Liver (tissue), 9 donors: ENCODE results near the gene IDE. TPM values are rescaled to one million over a fixed set of nuclear protein-coding genes. Genes with fewer than 3 reads are reported as not detected.
A peak's percentile ranks its signal among the peaks of the same experiment; 100 is the strongest.

Experiments used
- DNase-seq: peaks from one replicate; pipeline ENCODE4 v3.0.0-alpha.2; 2017; ENCODE audit warnings: low spot score
- H3K27ac ChIP-seq, 2 donors: one replicate each; pipeline ENCODE4 v1.7.0; 2013; ENCODE audit warnings: inconsistent platforms in 2 of 2, low read length in 2 of 2, control low read depth in 1 of 2, low read depth in 1 of 2, mild to moderate bottlenecking in 1 of 2
- H3K27me3 ChIP-seq, 4 donors: one replicate each; pipeline versions ENCODE4 v1.6.1 to v1.7.0; 2013; ENCODE audit warnings: low read length in 3 of 4, inconsistent platforms in 1 of 4, mild to moderate bottlenecking in 1 of 4, moderate library complexity in 1 of 4; ENCODE audit not compliant: control insufficient read depth in 4 of 4, insufficient read depth in 4 of 4
- H3K36me3 ChIP-seq, 4 donors: one replicate each; pipeline versions ENCODE4 v1.6.1 to v1.7.0; 2013; ENCODE audit warnings: low read length in 3 of 4, mild to moderate bottlenecking in 3 of 4, low read depth in 1 of 4, moderate library complexity in 1 of 4; ENCODE audit not compliant: control insufficient read depth in 4 of 4, insufficient read depth in 3 of 4
- H3K4me1 ChIP-seq, 4 donors: one replicate each; pipeline versions ENCODE4 v1.6.1 to v1.7.0; 2013; ENCODE audit warnings: low read length in 3 of 4, mild to moderate bottlenecking in 3 of 4, moderate library complexity in 1 of 4; ENCODE audit not compliant: control insufficient read depth in 4 of 4, insufficient read depth in 4 of 4
- H3K4me3 ChIP-seq, 3 donors: one replicate each; pipeline versions ENCODE4 v1.6.1 to v1.7.0; 2013; ENCODE audit warnings: low read length in 3 of 3, control low read depth in 1 of 3, low read depth in 1 of 3, mild to moderate bottlenecking in 1 of 3
- H3K9ac ChIP-seq, 2 donors: one replicate each; pipeline ENCODE4 v1.7.0; 2013; ENCODE audit warnings: low read length in 2 of 2, mild to moderate bottlenecking in 2 of 2, moderate library complexity in 2 of 2, control low read depth in 1 of 2, low read depth in 1 of 2
- H3K9me3 ChIP-seq, 4 donors: one replicate each; pipeline versions ENCODE4 v1.6.1 to v1.7.0; 2013; ENCODE audit warnings: low read length in 3 of 4; ENCODE audit not compliant: control insufficient read depth in 4 of 4
- EGR1 ChIP-seq, 2 donors: IDR thresholded peaks; 2 replicates each; pipeline ENCODE4 v1.6.1; 2016 to 2018; ENCODE audit warnings: antibody characterized with exemption in 2 of 2, low read depth in 2 of 2
- FOXA1 ChIP-seq: IDR thresholded peaks from 2 replicates; pipeline ENCODE4 v1.6.1; 2016; ENCODE audit warnings: antibody characterized with exemption
- FOXA2 ChIP-seq: IDR thresholded peaks from 2 replicates; pipeline ENCODE4 v1.6.1; 2016; ENCODE audit warnings: antibody characterized with exemption
- GABPA ChIP-seq, 2 donors: IDR thresholded peaks in 1 of 2; conservative IDR thresholded peaks in 1 of 2; 2 replicates each; pipeline ENCODE4 v1.6.1; 2016; ENCODE audit warnings: antibody characterized with exemption in 2 of 2, mild to moderate bottlenecking in 1 of 2, moderate library complexity in 1 of 2
- HNF4A ChIP-seq, 2 donors: conservative IDR thresholded peaks; 2 replicates each; pipeline ENCODE4 v1.6.1; 2016; ENCODE audit warnings: antibody characterized with exemption in 2 of 2, mild to moderate bottlenecking in 2 of 2
- HNF4G ChIP-seq: IDR thresholded peaks from 2 replicates; pipeline ENCODE4 v1.6.1; 2016; ENCODE audit warnings: antibody characterized with exemption
- JUND ChIP-seq, 2 donors: IDR thresholded peaks; 2 replicates each; pipeline ENCODE4 v1.6.1; 2016; ENCODE audit warnings: antibody characterized with exemption in 2 of 2
- NR2F2 ChIP-seq: IDR thresholded peaks from 2 replicates; pipeline ENCODE4 v1.6.1; 2016; ENCODE audit warnings: antibody characterized with exemption
- RAD21 ChIP-seq, 2 donors: IDR thresholded peaks; 2 replicates each; pipeline ENCODE4 v1.6.1; 2016; ENCODE audit warnings: antibody characterized with exemption in 2 of 2, mild to moderate bottlenecking in 2 of 2
- RXRA ChIP-seq, 2 donors: IDR thresholded peaks; 2 replicates each; pipeline ENCODE4 v1.6.1; 2017 to 2018; ENCODE audit warnings: antibody characterized with exemption in 2 of 2, mild to moderate bottlenecking in 1 of 2
- SP1 ChIP-seq: IDR thresholded peaks from 2 replicates; pipeline ENCODE4 v1.6.1; 2018; ENCODE audit warnings: antibody characterized with exemption, mild to moderate bottlenecking
- TAF1 ChIP-seq: conservative IDR thresholded peaks from 2 replicates; pipeline ENCODE4 v1.6.1; 2016; ENCODE audit warnings: antibody characterized with exemption, mild to moderate bottlenecking
- YY1 ChIP-seq: IDR thresholded peaks from 2 replicates; pipeline ENCODE4 v1.6.1; 2016; ENCODE audit warnings: antibody characterized with exemption, mild to moderate bottlenecking
- WGBS: extraction: QIAGEN DNeasy Blood & Tissue Kit; methylation state at CpG from one replicate; pipeline ENCODE4 v1.1.7; 2013; 5-methylcytosine and 5-hydroxymethylcytosine counted together
- polyA plus RNA-seq, 2 donors: library from polyadenylated mRNA; stranded (reverse) in 1 of 2; unstranded in 1 of 2; fragments of 200-250 nt in 1 of 2; fragments of >200 nt in 1 of 2; fragmentation: Nextera tagmentation in 1 of 2; extraction: Ambion mirVana in 1 of 2; gene quantifications; one replicate each; pipeline versions ENCODE4 v1.2.1 to v1.2.3, GENCODE V29; 2013 to 2015
- total RNA-seq, 2 donors: library from RNA; depleted of rRNA; stranded (reverse); fragments of >200 nt; gene quantifications; one replicate each; pipeline ENCODE4 v1.2.3, GENCODE V29; 2014
- TF ChIP-seq, protein P1 (sequence below): IDR thresholded peaks from 2 replicates; pipeline ENCODE4 v1.6.1; 2016; ENCODE audit warnings: antibody characterized with exemption
- TF ChIP-seq, protein P2 (sequence below): IDR thresholded peaks from 2 replicates; pipeline ENCODE4 v1.6.1; 2016; ENCODE audit warnings: antibody characterized with exemption, mild to moderate bottlenecking
- TF ChIP-seq, protein P3 (sequence below): fragments of 150-350 bp; IDR thresholded peaks from 2 replicates; pipeline ENCODE4 v1.5.1; 2017; ENCODE audit warnings: improper control_type of control experiment, low read depth, low read length; ENCODE audit not compliant: missing input control
- TF ChIP-seq, protein P4 (sequence below): IDR thresholded peaks from 2 replicates; pipeline ENCODE4 v1.6.1; 2016; ENCODE audit warnings: antibody characterized with exemption
- TF ChIP-seq, protein P5 (sequence below): IDR thresholded peaks from 2 replicates; pipeline ENCODE4 v1.6.1; 2016; ENCODE audit warnings: antibody characterized with exemption
- donor health status: healthy.
- donor health status: healthy.
- donor health status: healthy.
- donor health status: healthy.
- donor health status: healthy.

Gene IDE
- total RNA-seq: 10 to 100 TPM; 17.7 to 31.3 TPM
- polyA plus RNA-seq: 10 to 100 TPM in 1 of 2 donors, 1 to 10 TPM in 1; 9.4 to 12.8 TPM

DNA sequence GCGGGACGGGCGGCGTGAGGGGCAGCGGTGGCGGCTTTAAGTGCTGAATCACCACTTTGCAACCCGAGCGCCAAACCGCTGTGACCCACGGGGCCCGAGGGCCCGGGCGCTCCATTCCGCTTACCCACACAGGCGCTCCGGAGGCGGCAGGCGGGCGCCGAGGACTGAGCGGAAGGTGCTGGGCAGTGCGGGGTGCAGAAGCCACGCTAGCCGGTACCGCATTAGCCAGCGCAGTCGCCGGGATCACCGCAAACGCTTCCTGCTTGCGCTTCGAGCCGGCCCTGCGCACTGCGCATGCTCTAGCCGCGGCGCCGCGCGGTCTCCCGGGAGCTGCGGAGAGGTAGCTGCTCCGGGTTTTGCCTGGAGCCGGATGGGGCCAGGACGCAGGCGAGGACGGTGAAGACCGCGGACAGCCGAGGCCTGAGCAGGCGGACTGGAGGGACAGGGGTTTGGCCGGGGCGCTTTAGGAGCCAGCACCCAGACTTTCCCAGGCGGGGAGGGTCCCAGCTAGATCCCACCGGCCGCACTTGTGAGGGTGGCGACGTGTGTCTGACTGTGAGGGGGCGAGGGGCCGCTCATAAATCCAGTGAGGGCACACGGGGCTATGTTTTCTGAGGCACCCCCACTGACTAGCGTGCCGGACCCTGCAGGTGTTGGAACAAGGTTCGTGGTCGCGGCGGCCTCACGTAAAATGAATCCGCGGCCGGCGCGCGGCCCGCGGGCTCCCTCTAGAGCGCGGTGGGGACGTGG lies at the start of gene IDE:
IDE (minus strand) TSS at position 296 of the 750 bp plus-strand sequence; CDS start at position 222, 74 bp downstream.
- TF ChIP-seq FOXA2 (no peak), TAF1 (peak; percentile 42), RAD21 (IDR thresholded peaks at IDR 0.05) (peak; percentile 80), FOXA1 (no peak), NR2F2 (no peak), JUND (IDR thresholded peaks at IDR 0.05) (no peak), HNF4A (conservative IDR thresholded peaks at IDR 0.05) (no peak), HNF4G (no peak), GABPA (IDR thresholded peaks at IDR 0.05 in 1 of 2, conservative IDR thresholded peaks at IDR 0.05 in 1 of 2) (peak in 1 of 2 donors; percentile 30), RXRA (IDR thresholded peaks at IDR 0.05) (peak in 1 of 2 donors; percentile 21), SP1 (peak; percentile 5), EGR1 (IDR thresholded peaks at IDR 0.05; ENCODE audit: low read depth in 2 of 2) (no peak), YY1 (peak; percentile 74)
- TF ChIP-seq, protein P1, sequence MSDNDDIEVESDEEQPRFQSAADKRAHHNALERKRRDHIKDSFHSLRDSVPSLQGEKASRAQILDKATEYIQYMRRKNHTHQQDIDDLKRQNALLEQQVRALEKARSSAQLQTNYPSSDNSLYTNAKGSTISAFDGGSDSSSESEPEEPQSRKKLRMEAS: no peak
- TF ChIP-seq, protein P2, sequence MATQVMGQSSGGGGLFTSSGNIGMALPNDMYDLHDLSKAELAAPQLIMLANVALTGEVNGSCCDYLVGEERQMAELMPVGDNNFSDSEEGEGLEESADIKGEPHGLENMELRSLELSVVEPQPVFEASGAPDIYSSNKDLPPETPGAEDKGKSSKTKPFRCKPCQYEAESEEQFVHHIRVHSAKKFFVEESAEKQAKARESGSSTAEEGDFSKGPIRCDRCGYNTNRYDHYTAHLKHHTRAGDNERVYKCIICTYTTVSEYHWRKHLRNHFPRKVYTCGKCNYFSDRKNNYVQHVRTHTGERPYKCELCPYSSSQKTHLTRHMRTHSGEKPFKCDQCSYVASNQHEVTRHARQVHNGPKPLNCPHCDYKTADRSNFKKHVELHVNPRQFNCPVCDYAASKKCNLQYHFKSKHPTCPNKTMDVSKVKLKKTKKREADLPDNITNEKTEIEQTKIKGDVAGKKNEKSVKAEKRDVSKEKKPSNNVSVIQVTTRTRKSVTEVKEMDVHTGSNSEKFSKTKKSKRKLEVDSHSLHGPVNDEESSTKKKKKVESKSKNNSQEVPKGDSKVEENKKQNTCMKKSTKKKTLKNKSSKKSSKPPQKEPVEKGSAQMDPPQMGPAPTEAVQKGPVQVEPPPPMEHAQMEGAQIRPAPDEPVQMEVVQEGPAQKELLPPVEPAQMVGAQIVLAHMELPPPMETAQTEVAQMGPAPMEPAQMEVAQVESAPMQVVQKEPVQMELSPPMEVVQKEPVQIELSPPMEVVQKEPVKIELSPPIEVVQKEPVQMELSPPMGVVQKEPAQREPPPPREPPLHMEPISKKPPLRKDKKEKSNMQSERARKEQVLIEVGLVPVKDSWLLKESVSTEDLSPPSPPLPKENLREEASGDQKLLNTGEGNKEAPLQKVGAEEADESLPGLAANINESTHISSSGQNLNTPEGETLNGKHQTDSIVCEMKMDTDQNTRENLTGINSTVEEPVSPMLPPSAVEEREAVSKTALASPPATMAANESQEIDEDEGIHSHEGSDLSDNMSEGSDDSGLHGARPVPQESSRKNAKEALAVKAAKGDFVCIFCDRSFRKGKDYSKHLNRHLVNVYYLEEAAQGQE: no peak
- TF ChIP-seq, protein P3, sequence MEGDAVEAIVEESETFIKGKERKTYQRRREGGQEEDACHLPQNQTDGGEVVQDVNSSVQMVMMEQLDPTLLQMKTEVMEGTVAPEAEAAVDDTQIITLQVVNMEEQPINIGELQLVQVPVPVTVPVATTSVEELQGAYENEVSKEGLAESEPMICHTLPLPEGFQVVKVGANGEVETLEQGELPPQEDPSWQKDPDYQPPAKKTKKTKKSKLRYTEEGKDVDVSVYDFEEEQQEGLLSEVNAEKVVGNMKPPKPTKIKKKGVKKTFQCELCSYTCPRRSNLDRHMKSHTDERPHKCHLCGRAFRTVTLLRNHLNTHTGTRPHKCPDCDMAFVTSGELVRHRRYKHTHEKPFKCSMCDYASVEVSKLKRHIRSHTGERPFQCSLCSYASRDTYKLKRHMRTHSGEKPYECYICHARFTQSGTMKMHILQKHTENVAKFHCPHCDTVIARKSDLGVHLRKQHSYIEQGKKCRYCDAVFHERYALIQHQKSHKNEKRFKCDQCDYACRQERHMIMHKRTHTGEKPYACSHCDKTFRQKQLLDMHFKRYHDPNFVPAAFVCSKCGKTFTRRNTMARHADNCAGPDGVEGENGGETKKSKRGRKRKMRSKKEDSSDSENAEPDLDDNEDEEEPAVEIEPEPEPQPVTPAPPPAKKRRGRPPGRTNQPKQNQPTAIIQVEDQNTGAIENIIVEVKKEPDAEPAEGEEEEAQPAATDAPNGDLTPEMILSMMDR: peak; percentile 66
- TF ChIP-seq, protein P4, sequence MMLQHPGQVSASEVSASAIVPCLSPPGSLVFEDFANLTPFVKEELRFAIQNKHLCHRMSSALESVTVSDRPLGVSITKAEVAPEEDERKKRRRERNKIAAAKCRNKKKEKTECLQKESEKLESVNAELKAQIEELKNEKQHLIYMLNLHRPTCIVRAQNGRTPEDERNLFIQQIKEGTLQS: no peak
- TF ChIP-seq, protein P5, sequence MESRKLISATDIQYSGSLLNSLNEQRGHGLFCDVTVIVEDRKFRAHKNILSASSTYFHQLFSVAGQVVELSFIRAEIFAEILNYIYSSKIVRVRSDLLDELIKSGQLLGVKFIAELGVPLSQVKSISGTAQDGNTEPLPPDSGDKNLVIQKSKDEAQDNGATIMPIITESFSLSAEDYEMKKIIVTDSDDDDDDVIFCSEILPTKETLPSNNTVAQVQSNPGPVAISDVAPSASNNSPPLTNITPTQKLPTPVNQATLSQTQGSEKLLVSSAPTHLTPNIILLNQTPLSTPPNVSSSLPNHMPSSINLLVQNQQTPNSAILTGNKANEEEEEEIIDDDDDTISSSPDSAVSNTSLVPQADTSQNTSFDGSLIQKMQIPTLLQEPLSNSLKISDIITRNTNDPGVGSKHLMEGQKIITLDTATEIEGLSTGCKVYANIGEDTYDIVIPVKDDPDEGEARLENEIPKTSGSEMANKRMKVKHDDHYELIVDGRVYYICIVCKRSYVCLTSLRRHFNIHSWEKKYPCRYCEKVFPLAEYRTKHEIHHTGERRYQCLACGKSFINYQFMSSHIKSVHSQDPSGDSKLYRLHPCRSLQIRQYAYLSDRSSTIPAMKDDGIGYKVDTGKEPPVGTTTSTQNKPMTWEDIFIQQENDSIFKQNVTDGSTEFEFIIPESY: no peak
- Histone ChIP-seq H3K36me3 (no peaks in the 10 kb centered on the region), H3K4me3 (peak within 1 kb of the TSS; percentile 89 to 96 (median 93)), H3K27me3 (no peaks in the 10 kb centered on the region), H3K9me3 (no peaks in the 10 kb centered on the region), H3K4me1 (peaks cover 2 to 24% (median 17%) of the 10 kb centered on the region in 4 donors), H3K27ac (peak within 1 kb of the TSS; percentile 95 to 96), H3K9ac (peak within 1 kb of the TSS; percentile 89 to 90)
- under 1% methylated on average over 80 of the region's 80 CpGs for WGBS
- peak; percentile 89 for DNase-seq
